NCI-H345 (cell line): Measurements from ENCODE around the gene ENOX1.

Experiments used
- DNase-seq: peaks from one replicate; lab custom pipeline; 2025; lab: John Stamatoyannopoulos, UW

Gene ENOX1

DNA sequence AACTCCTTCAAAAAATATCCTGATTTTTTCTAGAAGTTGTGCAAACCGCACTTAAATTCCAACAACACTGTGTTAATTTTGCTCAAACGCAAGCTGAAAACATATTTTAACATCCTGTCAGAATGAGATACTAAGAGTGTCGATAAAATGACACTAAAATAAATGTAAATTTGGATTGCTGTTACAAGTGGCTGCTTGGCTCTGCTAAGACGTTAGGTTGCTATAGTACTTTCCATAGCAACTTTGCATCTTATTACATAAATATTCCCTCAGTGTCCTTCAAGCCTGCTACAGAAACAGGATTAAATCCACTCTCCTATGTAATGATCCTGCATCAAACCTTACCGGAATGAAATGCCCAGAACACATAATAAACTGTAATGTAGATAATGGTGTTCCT is 471.2 kb downstream of the ENOX1 start:
- no peak for DNase-seq

DNA sequence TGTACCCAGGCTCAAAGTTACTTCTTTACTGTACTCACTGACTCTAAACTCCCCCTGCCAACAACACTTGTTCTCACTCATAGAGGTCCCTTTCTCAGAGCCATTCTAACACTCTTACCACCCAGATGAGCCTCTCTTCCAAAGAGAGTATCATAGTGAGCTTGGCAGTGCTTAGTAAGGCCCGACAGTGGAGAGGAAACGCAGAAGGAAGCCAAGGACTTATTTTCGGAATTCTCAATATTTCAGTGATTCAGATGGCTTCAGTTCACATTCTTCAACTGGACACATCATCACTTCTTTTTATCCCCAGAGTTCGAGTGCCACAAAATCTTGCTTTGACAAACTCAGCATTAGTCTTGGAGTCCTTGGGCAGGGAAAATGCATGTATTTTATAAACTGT is 477.5 kb downstream of the ENOX1 start:
- no peak for DNase-seq

DNA sequence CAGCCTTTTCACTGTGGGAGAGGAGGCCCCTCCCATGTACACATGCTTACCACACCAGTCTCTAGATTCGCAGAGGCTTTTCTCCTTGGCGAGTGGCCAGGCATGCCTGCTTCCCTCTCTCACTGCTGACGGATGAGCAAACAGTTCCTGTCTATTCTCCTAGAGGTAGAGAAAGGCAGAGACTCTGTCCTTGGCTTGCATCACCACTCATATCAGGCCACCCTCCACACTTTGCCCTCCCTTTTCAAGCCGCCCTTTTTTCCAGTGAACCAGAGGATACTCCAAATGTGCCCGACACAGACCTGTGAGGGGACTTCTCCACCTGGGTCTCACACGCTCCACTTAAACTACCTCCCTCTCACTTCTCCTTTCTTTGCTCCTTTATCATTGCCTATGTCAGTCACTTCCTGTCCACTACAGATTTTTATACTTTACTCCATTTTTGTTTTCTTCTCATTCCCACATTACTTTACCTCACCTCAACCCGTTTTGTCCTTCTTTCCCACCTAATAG is 478.8 kb downstream of the ENOX1 start:
- peak; percentile 91 for DNase-seq

DNA sequence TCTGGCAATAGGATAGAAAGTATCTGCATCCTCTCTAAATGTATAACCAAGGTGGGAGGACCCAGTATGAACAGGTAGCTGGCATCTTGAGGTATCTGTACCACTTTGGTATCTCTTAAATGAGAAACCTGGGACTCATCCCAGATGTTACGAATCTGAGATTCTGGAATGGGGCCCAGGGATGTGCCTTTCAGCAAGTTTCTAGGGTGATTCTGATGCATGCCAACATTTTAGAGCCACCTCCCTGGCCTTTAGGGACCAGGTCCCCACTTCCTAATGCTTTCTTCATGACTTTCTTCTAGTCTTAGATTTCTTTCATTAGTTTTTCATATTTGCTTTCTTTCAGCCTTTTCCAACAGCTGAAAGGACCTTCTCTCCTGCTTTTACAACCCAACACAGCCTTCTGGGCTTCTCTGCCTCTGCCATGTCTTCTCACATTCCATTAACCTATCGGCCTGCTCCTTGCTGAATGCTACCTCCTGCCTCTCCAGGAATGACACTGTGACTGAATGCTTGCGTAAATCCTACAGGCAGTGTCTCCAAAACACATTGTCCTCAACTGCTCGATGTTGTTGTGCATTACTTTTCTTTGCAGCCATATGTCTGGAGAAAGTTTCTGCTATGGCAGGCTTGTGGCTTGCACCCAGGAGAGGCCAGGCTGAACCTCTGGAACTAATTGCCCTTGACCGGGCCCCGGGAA is 479.4 kb downstream of the ENOX1 start:
- DNase-seq = no peak

DNA sequence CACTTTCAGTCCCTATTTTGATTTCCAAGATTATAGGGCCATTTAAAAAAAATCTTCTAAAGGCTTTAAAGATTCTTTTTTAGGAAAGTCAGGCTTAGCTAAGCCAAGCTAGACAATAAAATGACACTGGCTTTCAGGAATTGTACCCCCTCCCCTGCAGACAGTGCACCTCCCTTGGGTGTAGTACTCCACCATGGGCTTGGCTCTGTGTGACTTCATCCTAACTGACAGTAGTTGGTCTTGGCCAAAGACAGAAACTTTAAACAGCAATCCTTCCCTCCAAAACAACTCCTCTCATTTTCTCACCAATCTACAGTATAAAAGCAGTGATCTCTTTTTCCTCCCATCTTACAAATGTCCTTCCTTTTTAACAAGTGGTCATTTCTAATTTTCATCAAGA is 480.4 kb downstream of the ENOX1 start:
- no peak for DNase-seq

DNA sequence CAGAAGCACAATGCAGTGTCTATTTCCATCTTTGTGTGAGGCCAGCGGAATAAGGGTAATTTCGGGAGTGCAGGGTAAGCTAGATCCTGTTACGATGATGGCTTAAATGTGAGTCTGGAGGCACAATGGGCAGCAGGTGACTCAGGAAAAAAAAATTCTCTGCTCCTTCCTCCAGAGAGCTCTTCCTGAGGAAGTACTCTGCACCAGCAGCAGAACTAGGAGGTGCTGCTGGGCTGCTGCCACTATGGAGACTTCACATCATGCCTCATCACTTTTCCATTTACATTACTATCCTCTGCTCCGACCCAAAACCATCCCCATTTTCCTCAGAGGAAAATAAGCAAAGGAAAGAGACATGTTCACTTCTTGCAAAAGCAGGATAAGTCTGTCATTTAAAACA is 481.4 kb downstream of the ENOX1 start:
- DNase-seq = no peak

DNA sequence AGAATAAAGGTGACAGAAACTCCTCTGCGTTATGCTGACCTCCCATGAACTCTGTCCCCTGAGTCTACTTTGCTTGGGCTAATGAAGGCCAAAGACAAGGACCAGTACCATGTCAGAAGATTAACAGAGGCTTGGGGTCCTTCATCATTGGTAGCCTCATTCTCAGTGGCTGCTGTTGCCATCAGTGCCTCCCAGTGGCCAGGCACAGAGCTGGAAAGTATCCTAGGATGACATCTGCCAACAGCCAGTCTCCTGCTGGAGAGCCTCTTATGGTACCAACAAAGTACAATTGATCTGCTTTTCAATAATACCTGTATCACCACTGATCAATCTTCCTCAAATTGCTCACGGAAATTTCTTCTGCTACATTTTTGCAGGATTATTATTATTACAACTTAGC is 481.8 kb downstream of the ENOX1 start:
- DNase-seq = no peak

DNA sequence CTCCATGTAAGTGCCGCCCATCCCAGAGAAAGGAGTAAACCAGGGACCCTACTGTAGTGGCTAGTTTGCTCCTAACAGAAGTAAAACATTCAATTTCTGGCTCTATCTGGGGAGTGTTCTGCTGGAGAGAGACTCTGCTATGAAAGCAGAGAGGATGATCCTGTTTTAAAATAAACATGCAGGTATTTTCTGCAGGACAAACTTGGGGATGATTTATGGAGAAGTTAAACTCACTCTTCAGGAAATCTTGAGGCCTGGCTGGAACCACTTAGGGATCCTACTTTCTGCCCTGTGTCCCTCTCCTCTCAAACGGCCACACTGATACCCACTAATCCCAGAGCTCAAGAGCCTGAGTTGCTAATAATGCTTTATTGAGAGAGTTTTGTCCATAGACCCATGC is 482.3 kb downstream of the ENOX1 start:
- no peak for DNase-seq

DNA sequence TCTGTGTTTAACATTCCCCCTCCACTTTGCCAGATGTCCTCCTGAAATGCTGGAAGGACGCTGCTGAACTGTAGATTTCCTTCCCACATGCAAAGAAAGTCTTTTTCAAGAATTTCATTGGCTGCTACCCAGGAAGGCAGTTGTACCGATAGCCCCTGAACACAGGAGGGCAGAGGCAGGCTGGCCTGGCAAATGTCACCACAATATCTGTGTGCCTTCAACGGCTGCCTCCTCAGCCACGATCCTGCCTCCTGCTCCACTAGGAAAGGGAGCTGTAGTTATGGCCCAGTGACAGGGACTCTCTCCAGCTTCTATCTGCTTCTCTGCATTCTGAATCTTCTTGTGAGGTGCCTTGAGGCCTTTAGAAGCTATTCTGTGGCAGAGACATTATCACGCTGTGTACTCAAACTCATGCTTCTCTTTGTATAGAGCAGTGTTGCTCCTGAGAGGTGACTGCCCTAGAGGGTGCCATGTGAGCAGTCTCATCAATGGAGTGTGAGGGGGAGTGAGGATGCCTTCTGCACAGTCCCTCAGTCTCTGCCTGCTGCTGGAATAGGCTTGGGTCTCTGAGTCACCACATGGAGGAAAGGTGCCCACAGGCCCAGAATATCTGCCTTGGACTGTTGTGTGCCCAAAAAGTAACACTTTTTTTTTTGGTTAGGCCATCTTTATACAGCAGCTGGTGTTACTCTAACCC is 483.6 kb downstream of the ENOX1 start:
- DNase-seq = peak; percentile 25

DNA sequence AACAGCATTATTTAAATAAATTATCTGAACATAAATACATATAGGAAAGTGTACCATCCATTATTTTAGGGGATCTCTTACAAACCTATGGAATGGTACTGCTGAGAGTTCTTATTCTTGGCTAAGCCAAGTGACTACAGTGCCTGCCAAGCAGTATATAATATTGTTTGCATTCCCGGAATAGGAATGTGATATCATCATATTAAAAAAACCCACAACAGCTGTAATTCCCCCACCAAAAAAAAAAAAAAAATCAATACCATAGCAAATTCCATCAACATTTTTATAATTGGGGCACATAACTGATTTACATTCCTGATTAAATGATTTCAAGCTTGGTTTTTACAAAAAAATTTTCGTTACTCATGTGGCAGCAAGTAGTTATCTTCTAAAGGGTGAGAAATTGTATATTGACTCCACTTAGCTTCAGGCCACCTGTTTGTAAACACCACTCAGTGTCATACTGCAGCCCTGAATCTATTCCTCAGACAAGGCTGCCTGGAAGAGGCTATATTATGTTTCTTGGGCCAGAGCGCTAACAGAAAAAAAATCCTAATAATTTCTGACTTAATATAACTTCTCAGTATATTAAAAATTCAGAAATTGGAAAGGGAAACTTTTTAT is 485.3 kb downstream of the ENOX1 start:
- no peak for DNase-seq

DNA sequence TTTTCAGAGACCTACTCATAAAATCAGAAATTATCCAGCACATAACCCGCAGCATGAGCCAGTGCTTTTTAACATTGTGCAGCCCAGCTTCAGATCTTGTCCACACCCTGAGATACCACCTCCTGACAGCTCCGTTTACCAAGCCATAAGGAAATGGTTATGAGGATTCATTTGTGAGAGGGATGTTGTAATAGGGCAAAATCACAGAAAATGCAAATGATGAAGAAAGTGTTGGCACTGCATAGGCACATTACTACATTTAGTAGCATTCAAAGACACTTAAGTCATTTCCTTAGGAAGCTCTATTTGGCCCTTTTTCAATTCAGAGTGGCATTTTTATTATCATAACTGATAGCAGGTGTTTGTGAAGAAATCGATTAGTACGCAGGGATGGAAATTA is 485.9 kb downstream of the ENOX1 start:
- DNase-seq = no peak

DNA sequence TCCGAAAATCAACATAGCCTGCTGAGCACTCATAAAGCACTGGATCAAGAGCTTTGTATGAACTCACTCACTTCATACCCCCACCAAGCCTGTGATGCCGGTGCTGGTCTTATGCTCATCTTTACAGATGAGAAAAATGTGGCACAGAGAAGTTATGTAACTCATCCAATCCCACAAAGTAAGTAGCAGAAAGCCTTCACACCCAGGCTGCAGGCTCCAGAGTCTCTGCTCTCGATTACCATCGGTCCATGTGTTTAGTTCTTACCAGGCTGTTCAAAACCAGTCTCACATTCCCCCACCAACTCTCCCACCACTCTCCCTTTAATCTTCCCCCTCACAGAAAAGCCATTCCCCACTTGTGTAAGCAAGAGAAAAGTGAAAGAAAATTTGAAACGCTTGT is 487.4 kb downstream of the ENOX1 start:
- no peak for DNase-seq

DNA sequence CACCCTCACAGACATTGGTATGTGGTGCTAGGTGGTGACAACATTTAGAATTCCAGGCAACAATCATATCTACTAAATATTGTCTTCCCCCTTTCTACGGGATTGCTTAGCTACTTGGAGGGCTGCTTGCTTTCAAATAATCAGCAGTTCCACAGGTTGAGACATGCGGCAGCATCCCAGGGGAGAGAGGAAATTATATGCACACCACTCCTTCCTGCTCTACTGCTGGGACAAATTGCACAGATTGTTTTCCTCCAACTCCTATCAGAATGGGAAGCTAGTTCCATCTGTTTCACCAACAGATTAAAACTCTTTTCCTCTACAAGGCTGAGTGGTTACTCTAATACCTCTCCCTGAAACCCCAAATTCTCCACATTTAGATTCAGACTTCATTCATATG is 488.0 kb downstream of the ENOX1 start:
- peak; percentile 25 for DNase-seq

DNA sequence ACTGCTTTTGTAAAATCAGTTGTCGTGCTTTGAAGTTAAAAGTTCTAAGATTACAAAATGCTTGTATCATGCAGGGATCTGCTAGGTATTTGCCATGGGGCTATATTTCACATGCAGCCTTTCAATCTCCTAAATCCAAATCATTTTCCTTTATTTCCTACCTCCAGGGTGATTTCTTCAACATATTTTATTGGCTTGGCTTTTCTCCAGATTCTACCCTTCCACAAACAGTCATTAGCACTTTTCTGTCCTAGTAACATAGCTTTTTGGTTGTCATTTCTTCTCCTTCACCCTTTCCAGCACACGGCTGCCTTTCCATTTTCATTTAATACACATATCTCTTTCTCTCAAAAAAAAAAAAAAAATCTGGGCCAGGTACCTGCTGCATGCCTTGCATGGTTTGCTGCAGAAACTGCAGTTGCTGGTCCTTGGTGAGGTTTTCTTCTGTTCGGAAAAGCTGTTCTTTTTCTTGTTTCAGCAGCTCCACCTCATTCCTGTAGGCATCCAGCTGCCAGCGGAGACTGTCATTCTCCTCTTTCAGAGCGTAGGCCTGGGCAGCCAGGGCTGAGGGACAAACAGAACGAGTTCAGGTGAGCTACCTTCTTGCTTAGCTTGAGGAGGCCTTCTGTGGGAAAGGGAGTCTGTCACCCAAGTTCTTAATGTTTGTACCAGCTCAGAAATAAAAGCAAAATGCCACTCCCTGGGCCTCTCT is 488.6 kb downstream of the ENOX1 start:
- DNase-seq = no peak

DNA sequence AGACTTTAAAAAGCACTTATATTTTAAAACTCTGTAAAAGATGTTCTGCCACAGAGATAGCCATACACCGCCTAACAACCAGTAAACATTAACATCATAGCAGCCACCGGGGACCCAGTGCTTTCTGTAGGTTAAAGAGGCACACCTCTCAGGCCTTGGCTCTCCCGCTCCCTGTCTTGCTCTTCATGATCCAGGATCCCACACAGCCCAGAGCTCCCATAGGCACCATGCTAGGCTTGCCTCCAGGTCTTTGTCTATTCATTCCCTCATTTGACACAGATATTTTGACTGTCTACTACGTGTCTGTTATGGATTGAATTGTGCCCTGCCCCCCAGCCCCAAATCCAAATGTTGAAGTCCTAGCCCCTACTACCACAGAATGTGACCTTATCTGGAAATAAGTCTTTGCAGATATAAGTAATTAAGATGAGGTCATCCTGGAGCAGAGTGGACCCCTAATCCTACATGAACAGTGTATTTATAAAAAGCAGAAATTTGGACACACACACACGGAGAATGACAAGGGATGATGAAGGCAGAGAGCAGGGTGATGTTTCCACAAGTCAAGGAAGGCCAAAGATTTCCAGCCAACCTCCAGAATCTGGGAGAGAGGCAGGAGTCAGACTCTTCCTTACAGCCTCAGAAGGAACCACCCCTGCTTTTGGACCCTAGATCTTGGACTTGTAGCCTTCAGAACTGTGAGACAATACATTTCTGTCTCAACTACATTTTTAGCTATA is 490.8 kb downstream of the ENOX1 start:
- no peak for DNase-seq

DNA sequence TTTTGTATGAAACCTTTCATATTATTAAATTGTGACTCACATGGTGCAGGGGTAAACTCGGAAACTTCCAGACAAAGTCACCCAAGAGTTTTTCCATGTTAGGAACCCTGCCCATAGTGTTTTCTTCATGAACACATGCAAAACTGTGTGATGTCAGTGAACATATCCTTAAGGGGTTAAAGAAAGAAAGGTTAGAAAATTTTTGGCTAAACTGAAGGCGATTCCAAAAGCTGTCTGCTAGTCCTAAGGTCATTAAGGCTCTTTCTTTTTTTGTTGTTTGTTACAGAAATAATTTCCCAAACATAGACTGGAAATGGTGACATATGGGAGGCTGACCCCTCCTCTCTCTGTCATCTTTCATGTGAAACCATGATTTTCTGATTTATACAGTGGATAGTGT is 491.5 kb downstream of the ENOX1 start:
- no peak for DNase-seq

DNA sequence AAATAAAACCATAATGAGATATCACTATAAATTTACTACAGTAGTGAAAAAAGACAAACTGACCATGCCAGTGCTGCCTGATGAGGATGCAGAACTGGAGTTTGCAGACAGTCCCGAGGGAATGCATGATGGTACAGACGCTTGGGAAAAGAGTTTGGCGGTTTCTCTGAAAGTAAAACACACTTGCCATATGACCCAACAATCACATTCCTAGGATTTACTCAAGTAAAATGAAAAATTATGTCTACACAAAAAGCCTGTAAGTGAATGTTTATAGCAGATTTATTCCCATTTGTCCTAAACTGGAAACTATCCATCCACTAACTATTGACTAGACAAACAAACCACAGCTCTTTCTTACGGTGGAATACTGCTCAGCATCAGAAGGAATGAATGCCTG is 492.4 kb downstream of the ENOX1 start:
- DNase-seq = no peak

DNA sequence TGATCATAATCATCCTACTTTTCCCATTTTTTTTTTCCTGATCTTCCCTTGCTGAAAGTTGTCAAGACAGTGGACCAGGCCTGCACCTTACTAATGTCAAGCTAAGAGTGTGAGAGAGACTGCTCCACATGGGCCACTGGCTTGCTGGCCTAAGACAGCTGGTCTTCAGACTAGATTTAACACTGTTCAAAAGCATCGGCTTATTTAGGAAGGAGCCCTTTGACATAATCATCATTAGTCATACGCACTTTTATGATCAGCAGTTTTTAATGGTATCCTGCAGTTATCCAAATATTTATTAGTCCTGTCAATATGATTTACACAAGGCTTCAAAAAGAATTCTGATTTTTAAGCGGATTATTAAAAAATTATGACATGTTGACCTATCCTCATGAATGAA is 492.8 kb downstream of the ENOX1 start:
- DNase-seq = no peak

DNA sequence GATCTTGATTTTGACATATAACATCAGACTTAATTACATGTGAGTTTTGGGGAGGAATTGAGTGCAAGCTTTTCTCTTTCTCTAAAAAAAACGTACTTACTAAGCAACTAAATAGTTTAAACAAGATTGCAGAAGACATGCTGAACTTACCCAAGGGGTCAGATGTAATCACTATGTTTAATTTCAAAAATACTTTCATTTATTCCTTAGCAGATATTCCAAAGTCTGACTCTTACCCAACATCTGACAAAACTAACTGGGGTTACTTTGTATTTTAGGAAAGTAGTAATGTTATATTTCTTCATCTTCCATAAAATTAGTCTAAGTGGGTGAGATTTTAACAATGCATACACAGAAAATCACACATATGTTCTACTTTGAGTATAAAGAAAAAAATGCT is 493.2 kb downstream of the ENOX1 start:
- DNase-seq = no peak

DNA sequence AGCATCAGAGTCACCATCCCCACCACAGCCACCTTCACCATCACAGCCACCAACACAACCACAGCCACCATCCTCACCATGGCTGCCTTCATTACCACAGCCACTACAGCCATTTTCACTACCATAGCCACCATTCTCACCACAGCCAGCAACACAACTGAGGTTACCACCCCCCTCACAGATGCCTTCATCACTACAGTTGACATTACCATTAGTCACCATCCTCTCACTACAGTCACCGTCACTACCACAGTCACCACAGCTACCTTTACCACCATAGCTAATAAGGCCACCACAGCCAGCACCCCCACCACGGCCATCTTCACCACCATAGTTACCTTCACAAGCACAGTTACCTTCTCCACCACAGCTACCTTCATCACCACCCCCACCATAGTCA is 493.8 kb downstream of the ENOX1 start:
- no peak for DNase-seq

DNA sequence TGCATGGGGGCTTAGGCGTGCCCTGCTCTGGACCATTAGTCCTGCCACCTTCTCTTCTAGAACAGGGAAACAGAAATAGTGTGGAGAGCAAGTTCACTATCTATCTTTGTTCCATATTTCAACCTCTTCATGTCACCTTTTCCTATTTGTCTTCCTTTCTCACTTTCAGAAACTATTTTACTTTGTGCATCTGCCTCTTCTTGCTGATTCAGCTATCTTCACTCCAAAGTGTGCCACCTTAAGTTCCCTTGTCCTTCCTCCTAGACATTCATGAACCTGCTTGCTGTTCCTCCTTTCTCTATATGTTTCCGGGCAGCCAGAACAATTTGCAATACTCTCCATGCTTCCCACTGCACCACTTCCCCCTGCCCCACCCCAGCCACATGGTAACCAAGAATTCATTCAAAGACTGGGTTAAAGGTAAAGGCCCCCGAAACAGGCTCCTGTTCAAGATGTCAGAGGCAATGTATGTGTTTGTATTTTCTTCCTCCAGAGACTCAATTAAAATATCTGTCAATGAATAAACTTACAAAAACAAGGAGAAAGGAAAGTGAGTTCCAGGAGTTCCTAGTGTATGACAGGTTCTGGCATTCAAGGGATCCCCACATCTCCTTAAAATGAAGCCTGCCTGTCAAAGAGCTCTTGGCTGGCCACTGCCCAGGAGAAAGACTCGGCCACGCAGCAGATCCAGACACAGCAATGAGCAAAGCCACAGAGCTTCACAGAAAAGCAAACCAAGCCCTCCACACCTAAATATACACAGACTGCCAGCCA is 495.3 kb downstream of the ENOX1 start:
- no peak for DNase-seq
